HPDE6-E6E7 (cell line): Measurements from ENCODE around the gene SLC36A1.

Source experiments
- DNase-seq: peaks from one replicate; pipeline ENCODE4 v3.0.0; 2011; ENCODE audit warnings: missing footprints; ENCODE audit errors: extremely low spot score

The SLC36A1 gene

DNA sequence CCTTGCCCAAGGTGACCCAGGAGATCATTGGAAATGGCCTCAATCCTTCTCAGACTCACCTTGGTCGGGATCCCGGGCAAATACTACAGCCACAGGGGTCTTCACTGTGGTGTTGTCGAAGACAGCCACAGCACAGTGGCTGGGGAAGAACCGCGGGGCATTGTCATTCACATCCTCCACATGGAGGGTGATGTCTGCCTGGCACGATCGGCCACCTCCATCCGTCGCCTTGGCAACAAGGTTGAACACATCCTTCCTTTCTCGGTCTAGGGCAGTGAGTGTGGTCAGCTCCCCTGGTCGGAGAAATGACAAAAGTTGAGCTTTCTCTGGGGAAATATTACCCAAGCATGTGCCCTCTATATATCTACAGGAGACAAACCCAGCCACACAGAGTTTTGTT lies 86.9 kb downstream of the SLC36A1 start:
- DNase-seq = no peak

DNA sequence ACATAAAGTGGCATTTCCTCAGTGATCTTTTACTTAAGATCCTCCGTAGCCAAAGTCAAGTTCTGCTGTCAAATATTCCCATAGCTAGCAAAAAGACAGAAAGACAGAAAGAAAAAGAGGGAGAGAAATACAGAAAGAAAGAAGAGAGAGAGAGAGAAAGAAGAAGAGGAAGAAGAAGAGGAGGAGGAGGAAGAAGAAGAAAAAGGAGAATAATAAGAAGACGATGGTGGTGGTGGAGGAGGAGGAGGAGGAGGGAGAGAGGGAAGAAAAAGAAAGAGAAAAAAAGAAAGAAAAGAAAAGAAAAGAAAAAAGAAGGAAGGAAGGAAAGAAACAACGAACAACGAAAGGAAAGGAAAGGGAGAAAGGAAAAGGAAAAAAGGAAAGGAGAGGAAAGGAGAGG lies 89.6 kb downstream of the SLC36A1 start:
- no peak for DNase-seq

- DNase-seq = no peak
These were observed 94.2 kb downstream of the SLC36A1 start for GRCh38 chr5:151541571-151541970.
